ENCODE results near the gene WDR1.

DNA sequence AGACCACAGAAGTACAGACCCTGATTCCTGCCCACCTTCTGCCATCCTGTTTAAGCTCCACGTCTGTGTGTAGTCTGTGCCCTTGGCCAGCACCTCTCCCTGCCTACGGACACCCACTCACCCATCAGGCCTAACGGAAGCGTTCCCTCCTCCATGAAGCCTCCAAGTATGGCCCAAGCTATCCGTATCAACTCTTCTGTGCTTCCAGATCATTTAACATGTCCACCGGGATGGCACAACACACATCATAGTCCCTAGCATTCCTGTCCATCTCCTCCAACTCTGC lies 11.7 kb downstream of the WDR1 start:
- TF ChIP-seq CHD4 (IDR thresholded peaks at IDR 0.05; ENCODE audit: borderline replicate concordance) (no peak), EP300 (IDR thresholded peaks at IDR 0.05) (no peak), HDAC2 (IDR thresholded peaks at IDR 0.05) (no peak), MAFK (IDR thresholded peaks at IDR 0.05; ENCODE audit: partially characterized antibody) (no peak), REST (IDR thresholded peaks at IDR 0.05) (no peak)
